ENCODE data around the gene MSI2. TPM values are rescaled to one million over a fixed set of nuclear protein-coding genes. Genes with fewer than 3 reads are reported as not detected.
A peak's percentile ranks its signal among the peaks of the same experiment; 100 is the strongest.

The MSI2 gene
- total RNA-seq, 1 donor from 2014 or later: 21.1 TPM

DNA sequence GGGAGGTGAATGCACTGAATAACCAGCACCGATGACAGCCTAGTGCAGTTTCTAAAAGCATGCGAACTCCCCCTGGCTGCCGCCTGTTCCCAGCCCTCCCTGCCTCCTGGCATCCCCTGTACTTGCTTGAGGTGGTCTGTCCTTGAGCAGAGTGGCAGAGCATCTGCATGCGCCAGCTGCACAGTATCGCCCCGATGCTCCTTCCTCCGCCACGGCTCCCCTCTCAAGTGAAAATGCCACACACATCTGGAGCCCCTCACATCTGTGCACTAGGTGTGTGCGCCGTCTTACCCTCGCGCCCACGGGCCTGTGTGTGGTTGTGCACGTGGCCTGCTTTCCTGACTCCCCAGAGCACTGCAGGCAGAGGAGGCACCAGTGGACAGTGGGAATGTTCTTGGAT, 376.9 kb downstream of the MSI2 start:
- FAIRE-seq: peak; percentile 13
- Histone ChIP-seq H3K27me3 (ENCODE audit: control insufficient read depth, insufficient read depth, low read length) (no peaks in the 10 kb centered on the region), H3K36me3 (ENCODE audit: control insufficient read depth, insufficient read depth, low read length) (peaks cover 3% of the 10 kb centered on the region), H3K4me3 (ENCODE audit: low read depth, low read length) (no peak overlapping the region)
- no peak for DNase-seq (ENCODE audit: low read depth)
- TF ChIP-seq, protein P1, sequence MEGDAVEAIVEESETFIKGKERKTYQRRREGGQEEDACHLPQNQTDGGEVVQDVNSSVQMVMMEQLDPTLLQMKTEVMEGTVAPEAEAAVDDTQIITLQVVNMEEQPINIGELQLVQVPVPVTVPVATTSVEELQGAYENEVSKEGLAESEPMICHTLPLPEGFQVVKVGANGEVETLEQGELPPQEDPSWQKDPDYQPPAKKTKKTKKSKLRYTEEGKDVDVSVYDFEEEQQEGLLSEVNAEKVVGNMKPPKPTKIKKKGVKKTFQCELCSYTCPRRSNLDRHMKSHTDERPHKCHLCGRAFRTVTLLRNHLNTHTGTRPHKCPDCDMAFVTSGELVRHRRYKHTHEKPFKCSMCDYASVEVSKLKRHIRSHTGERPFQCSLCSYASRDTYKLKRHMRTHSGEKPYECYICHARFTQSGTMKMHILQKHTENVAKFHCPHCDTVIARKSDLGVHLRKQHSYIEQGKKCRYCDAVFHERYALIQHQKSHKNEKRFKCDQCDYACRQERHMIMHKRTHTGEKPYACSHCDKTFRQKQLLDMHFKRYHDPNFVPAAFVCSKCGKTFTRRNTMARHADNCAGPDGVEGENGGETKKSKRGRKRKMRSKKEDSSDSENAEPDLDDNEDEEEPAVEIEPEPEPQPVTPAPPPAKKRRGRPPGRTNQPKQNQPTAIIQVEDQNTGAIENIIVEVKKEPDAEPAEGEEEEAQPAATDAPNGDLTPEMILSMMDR (IDR thresholded peaks at IDR 0.05; ENCODE audit: insufficient read depth, low read length, severe bottlenecking): no peak

DNA sequence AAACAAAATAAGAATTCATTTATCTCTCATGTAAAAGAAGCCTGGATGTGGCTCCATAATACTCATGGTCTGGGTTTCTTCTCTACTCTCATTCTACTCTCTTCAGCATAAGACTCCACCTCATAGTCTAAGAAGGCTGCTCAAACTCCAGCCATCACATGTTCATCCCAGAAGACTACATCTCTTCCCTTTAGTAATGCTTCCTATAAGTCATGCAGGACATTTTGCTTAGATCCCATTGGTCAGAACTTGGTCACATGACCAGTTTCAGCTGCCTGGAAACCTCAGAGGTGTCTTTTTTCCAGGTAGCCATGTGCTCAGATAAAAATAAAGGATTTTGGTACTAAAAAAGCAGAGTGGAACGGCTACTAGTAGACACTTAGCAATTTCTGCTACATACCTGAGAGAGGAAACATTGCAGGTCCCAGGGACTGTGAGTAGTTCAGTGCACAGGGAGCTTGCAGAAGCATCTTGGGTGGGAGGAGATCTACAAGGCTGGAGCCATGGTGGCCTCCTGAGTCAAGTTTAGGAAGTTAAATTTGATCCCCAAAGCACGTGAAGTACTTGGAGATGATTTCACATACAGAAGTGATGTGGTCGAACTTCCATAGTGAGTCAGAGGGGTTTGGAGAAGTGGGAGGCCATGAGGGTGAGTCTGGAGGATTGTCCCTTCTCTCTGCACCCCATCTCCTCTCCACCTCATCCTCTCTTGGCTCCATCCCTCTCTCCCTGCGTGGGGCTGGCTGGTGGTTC, 378.6 kb downstream of the MSI2 start:
- no peaks in the 10 kb centered on the region for H3K27me3 ChIP-seq (ENCODE audit: control insufficient read depth, insufficient read depth, low read length)
- H3K4me3 ChIP-seq (ENCODE audit: low read depth, low read length): no peak overlapping the region
- TF ChIP-seq, protein P1 (IDR thresholded peaks at IDR 0.05; ENCODE audit: insufficient read depth, low read length, severe bottlenecking): no peak
- FAIRE-seq (no peak), DNase-seq (ENCODE audit: low read depth) (peak; percentile 40)
- no peaks in the 10 kb centered on the region for H3K36me3 ChIP-seq (ENCODE audit: control insufficient read depth, insufficient read depth, low read length)

DNA sequence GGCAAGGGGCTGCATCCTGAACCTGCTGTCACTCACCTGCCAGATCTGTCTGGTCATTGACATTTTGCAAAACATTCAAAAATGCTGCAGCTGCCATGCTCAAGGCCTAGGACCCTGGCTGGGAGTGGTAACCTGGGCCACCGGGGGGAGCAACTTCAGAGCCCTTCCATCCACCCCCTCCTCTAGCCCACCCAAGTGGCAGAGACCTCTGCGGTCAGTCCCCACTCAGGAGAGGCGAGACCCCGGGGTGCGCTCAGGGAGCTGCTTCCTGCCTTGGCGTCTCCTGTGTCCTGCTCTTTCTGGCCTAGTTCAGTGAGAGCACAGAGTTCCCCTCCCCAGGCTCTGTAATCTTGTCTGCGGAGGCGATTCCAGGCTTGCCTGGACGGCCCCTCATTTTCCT, 380.0 kb downstream of the MSI2 start:
- Histone ChIP-seq H3K4me3 (ENCODE audit: low read depth, low read length) (no peak overlapping the region), H3K36me3 (ENCODE audit: control insufficient read depth, insufficient read depth, low read length) (no peaks in the 10 kb centered on the region), H3K27me3 (ENCODE audit: control insufficient read depth, insufficient read depth, low read length) (no peaks in the 10 kb centered on the region)
- DNase-seq (ENCODE audit: low read depth): peak; percentile 21
- TF ChIP-seq, protein P1 (IDR thresholded peaks at IDR 0.05; ENCODE audit: insufficient read depth, low read length, severe bottlenecking): no peak
- FAIRE-seq: no peak

DNA sequence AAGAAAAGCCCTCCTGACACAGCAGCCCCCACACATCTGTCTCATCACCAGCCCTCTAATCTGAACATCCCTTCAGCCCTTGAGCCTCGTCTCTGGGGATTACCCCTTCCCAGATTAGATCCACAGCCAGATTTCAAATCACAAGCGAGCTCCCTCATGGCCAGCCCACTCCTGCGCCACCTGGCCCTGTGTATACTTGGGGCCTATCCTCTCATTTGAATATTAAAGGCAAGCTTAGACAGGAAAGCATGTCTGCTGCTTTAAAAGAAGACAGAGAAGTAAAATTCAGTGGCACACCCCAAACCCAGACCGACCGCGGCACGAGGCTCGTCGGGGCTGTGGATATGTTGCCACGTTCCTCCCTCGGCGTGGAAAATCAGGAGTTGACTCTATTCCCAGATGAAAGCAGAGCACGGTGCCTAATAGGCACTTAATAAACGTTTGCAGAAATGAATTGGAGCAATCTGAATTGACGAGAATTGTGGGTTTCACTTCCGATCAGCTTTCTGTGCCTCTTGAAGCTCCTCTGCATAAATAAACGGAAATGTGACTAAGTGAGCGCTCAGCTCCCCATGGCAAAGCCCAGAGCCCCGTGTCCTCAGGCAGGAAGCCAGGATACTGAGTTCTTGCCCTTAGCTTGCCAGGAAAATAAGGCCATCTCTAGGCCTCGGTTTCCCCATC, 380.8 kb downstream of the MSI2 start:
- DNase-seq (ENCODE audit: low read depth): peak; percentile 71
- FAIRE-seq: peak; percentile 7
- Histone ChIP-seq H3K4me3 (ENCODE audit: low read depth, low read length) (no peak overlapping the region), H3K36me3 (ENCODE audit: control insufficient read depth, insufficient read depth, low read length) (no peaks in the 10 kb centered on the region), H3K27me3 (ENCODE audit: control insufficient read depth, insufficient read depth, low read length) (no peaks in the 10 kb centered on the region)
- TF ChIP-seq, protein P1 (IDR thresholded peaks at IDR 0.05; ENCODE audit: insufficient read depth, low read length, severe bottlenecking): no peak

DNA sequence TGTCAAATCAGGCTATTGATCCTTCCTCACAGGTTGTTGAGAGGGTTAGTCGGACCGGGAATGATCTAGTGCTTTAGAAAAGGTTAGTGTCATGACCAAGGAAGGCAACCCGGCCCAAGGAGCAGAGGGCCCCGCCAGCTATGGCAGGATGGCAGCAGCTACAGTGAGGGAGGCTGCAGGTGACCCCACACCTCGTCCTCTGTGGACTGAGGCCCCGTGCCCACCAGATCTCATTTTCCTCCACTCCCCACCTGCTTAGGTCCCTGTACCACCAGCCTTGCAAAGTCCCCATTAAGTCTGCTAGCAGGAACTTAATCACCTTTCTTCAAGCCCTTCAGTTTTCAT, 381.3 kb downstream of the MSI2 start:
- FAIRE-seq: no peak
- H3K36me3 ChIP-seq (ENCODE audit: control insufficient read depth, insufficient read depth, low read length): no peaks in the 10 kb centered on the region
- H3K4me3 ChIP-seq (ENCODE audit: low read depth, low read length): no peak overlapping the region
- DNase-seq (ENCODE audit: low read depth): no peak
- H3K27me3 ChIP-seq (ENCODE audit: control insufficient read depth, insufficient read depth, low read length): no peaks in the 10 kb centered on the region
- TF ChIP-seq, protein P1 (IDR thresholded peaks at IDR 0.05; ENCODE audit: insufficient read depth, low read length, severe bottlenecking): no peak

Measured in bronchial epithelial cell (primary cell).